ENCODE results near the gene MAEA. TPM values are rescaled to one million over a fixed set of nuclear protein-coding genes. Genes with fewer than 3 reads are reported as not detected.

MAEA gene
- total and polyA plus RNA-seq, 4 donors, result 20.9 to 33.9 (median 29.8) TPM

- TF ChIP-seq ZBTB33 (IDR thresholded peaks at IDR 0.05) (no peak), RAD21 (IDR thresholded peaks at IDR 0.05) (no peak), EGR1 (IDR thresholded peaks at IDR 0.05; ENCODE audit: low read depth in 2 of 2) (no peak), MAX (IDR thresholded peaks at IDR 0.05) (no peak)
These were observed 58.4 kb downstream of the MAEA start (continued) for GRCh38 chr4:1348014-1348513.

GRCh38 chr4:1348746-1349145 lies 59.1 kb downstream of the MAEA start:
- Histone ChIP-seq H3K4me3 (ENCODE audit: low read depth in 1 of 3, low read length in 3 of 3) (no peak overlapping the region), H3K36me3 (ENCODE audit: control insufficient read depth in 4 of 4, insufficient read depth in 3 of 4, low read depth in 1 of 4, low read length in 3 of 4) (peaks cover 0 to 5% (median 3%) of the 10 kb centered on the region in 4 donors), H3K9me3 (ENCODE audit: control insufficient read depth in 4 of 4, low read length in 3 of 4) (no peaks in the 10 kb centered on the region), H3K27me3 (ENCODE audit: control insufficient read depth in 4 of 4, insufficient read depth in 4 of 4, low read length in 3 of 4) (no peaks in the 10 kb centered on the region), H3K27ac (ENCODE audit: low read depth in 1 of 2, low read length in 2 of 2) (no peak overlapping the region), H3K4me1 (ENCODE audit: control insufficient read depth in 4 of 4, insufficient read depth in 4 of 4, low read length in 3 of 4) (peaks cover 7 to 26% (median 16%) of the 10 kb centered on the region in 4 donors), H3K9ac (ENCODE audit: low read depth in 1 of 2, low read length in 2 of 2) (no peak overlapping the region)
- DNase-seq (ENCODE audit: low spot score), result no peak
- 91% methylated on average over 25 of the region's 25 CpGs for WGBS
- TF ChIP-seq EGR1 (IDR thresholded peaks at IDR 0.05; ENCODE audit: low read depth in 2 of 2) (no peak), FOXA1 (IDR thresholded peaks at IDR 0.05) (no peak), JUND (IDR thresholded peaks at IDR 0.05) (no peak), ZBTB33 (IDR thresholded peaks at IDR 0.05) (no peak), HNF4G (IDR thresholded peaks at IDR 0.05) (no peak), TAF1 (conservative IDR thresholded peaks at IDR 0.05) (no peak), MAX (IDR thresholded peaks at IDR 0.05) (no peak), SP1 (IDR thresholded peaks at IDR 0.05) (no peak), CTCF (IDR thresholded peaks at IDR 0.05; ENCODE audit: low read depth, low read length, missing input control) (no peak)

- H3K4me3 ChIP-seq (ENCODE audit: low read depth in 1 of 3, low read length in 3 of 3), result no peak overlapping the region
- TF ChIP-seq REST (IDR thresholded peaks at IDR 0.05) (no peak), NR2F2 (IDR thresholded peaks at IDR 0.05) (no peak), EGR1 (IDR thresholded peaks at IDR 0.05; ENCODE audit: low read depth in 2 of 2) (no peak), TAF1 (conservative IDR thresholded peaks at IDR 0.05) (no peak), FOXA2 (IDR thresholded peaks at IDR 0.05) (no peak)
- no peak for DNase-seq (ENCODE audit: low spot score)
- H3K4me1 ChIP-seq (ENCODE audit: control insufficient read depth in 4 of 4, insufficient read depth in 4 of 4, low read length in 3 of 4), result peaks cover 7 to 26% (median 16%) of the 10 kb centered on the region in 4 donors
- H3K9ac ChIP-seq (ENCODE audit: low read depth in 1 of 2, low read length in 2 of 2), result no peak overlapping the region
- peaks cover 0 to 8% (median 3%) of the 10 kb centered on the region in 4 donors for H3K36me3 ChIP-seq (ENCODE audit: control insufficient read depth in 4 of 4, insufficient read depth in 3 of 4, low read depth in 1 of 4, low read length in 3 of 4)
- H3K27me3 ChIP-seq (ENCODE audit: control insufficient read depth in 4 of 4, insufficient read depth in 4 of 4, low read length in 3 of 4), result no peaks in the 10 kb centered on the region
- no peaks in the 10 kb centered on the region for H3K9me3 ChIP-seq (ENCODE audit: control insufficient read depth in 4 of 4, low read length in 3 of 4)
- no peak overlapping the region for H3K27ac ChIP-seq (ENCODE audit: low read depth in 1 of 2, low read length in 2 of 2)
- 95% methylated on average over 29 of the region's 29 CpGs for WGBS
These were observed 59.9 kb downstream of the MAEA start for GRCh38 chr4:1349359-1350168.

All from liver (tissue), 9 donors.